HCT116 (cell line): Measurements from ENCODE around the gene TXNDC11. TPM values are rescaled to one million over a fixed set of nuclear protein-coding genes. Genes with fewer than 3 reads are reported as not detected.

Experiments
- ATAC-seq: fragments of 200-7000 bp; cut with Tn5 transposase; 2 replicates; pipeline ENCODE4 v1.9.1; 2020; ENCODE audit warnings: mild to moderate bottlenecking, moderate library complexity
- BruUV-seq: library from RNA; stranded (reverse); fragments of 400-500 nt; replicated peaks from 2 replicates; lab custom pipeline; 2021; lab: Mats Ljungman, UMichigan
- CTCF ChIA-PET: fragments of 300-600 bp; sonication (Branson Sonifier 250); formaldehyde crosslinking; loops from one replicate; lab custom pipeline; 2021; ENCODE audit warnings: antibody characterized with exemption; lab: Charles Lee
- POLR2A ChIA-PET: fragments of 300-600, 350-600 bp; sonication (Branson Sonifier 250); formaldehyde crosslinking; loops from one replicate; lab custom pipeline; 2021; ENCODE audit warnings: antibody characterized with exemption; lab: Charles Lee
- RAD21 ChIA-PET, 2 experiments: fragments of 300-600 bp; sonication (Branson Sonifier 250); formaldehyde crosslinking; loops; one replicate each; lab custom pipeline; 2023; ENCODE audit warnings: low total read pairs in 2 of 2; ENCODE audit not compliant: uncharacterized antibody in 2 of 2, unreplicated experiment in 2 of 2, low non-redundant PET in 1 of 2; lab: Charles Lee
- DNase-seq: peaks from one replicate; pipeline ENCODE4 v3.0.0-alpha.2; 2010; ENCODE audit warnings: low read depth, low spot score
- H2AFZ ChIP-seq: fragments of 200-600 bp; shearing (Covaris generic), sonication (generic); 2 replicates; pipeline ENCODE4 v1.6.1; 2017; ENCODE audit warnings: low read depth, mixed run types, mixed read lengths, antibody characterized with exemption, low read length; ENCODE audit not compliant: poor library complexity, severe bottlenecking
- H3K27ac ChIP-seq: 2 replicates; pipeline ENCODE4 v1.5.1; 2012; ENCODE audit warnings: low read depth, low read length
- H3K27me3 ChIP-seq: fragments of 200-600 bp; sonication (generic); 2 replicates; pipeline ENCODE4 v1.6.1; 2016; ENCODE audit warnings: mixed run types, low read length, mixed read lengths; ENCODE audit not compliant: insufficient read depth
- H3K36me3 ChIP-seq, 2 experiments: fragments of 200-500 bp in 1 of 2; fragments of 200-600 bp in 1 of 2; sonication (Bioruptor generic) in 1 of 2; sonication (generic) in 1 of 2; 2 replicates each; pipeline versions ENCODE4 v1.5.1 to v1.6.1; 2014 to 2016; ENCODE audit warnings: low read length in 2 of 2, inconsistent platforms in 1 of 2, mixed read lengths in 1 of 2, mixed run types in 1 of 2; ENCODE audit not compliant: insufficient read depth in 2 of 2, control insufficient read depth in 1 of 2
- H3K4me1 ChIP-seq, 2 experiments: fragments of 200-600 bp in 1 of 2; sonication (generic) in 1 of 2; 2 replicates each; pipeline versions ENCODE4 v1.5.1 to v1.6.1; 2012 to 2017; ENCODE audit warnings: low read length in 2 of 2, inconsistent platforms in 1 of 2, mild to moderate bottlenecking in 1 of 2, mixed read lengths in 1 of 2, mixed run types in 1 of 2, moderate library complexity in 1 of 2; ENCODE audit not compliant: insufficient read depth in 2 of 2, control insufficient read depth in 1 of 2
- H3K4me2 ChIP-seq: fragments of 200-600 bp; sonication (generic); 2 replicates; pipeline ENCODE4 v1.6.1; 2017; ENCODE audit warnings: mixed run types, low read length, mixed read lengths
- H3K4me3 ChIP-seq, 2 experiments: fragments of 200-600 bp in 1 of 2; sonication (generic) in 1 of 2; replicated peaks in 1 of 2; 2 replicates each; pipeline ENCODE4 v1.5.1; 2011 to 2016; ENCODE audit warnings: low read length in 2 of 2, control low read depth in 1 of 2, low read depth in 1 of 2, mild to moderate bottlenecking in 1 of 2, mixed read lengths in 1 of 2, mixed run types in 1 of 2
- H3K79me2 ChIP-seq: fragments of 200-600 bp; sonication (generic); 2 replicates; pipeline ENCODE4 v1.6.1; 2017; ENCODE audit warnings: mild to moderate bottlenecking, mixed run types, low read length, moderate library complexity, mixed read lengths; ENCODE audit not compliant: insufficient read depth
- H3K9ac ChIP-seq: fragments of 200-600 bp; sonication (generic); 2 replicates; pipeline ENCODE4 v1.6.1; 2016; ENCODE audit warnings: low read length, mixed read lengths
- H3K9me2 ChIP-seq: fragments of 200-600 bp; sonication (generic), shearing (Covaris generic); 2 replicates; pipeline ENCODE4 v1.6.1; 2017; ENCODE audit warnings: mixed run types, mild to moderate bottlenecking, moderate library complexity; ENCODE audit not compliant: insufficient read depth
- H3K9me3 ChIP-seq, 2 experiments: fragments of 200-500 bp in 1 of 2; fragments of 200-600 bp in 1 of 2; sonication (Bioruptor generic) in 1 of 2; sonication (generic) in 1 of 2; 2 replicates each; pipeline ENCODE4 v1.6.1; 2014 to 2017; ENCODE audit warnings: low read length in 2 of 2, mixed read lengths in 2 of 2, inconsistent platforms in 1 of 2, low read depth in 1 of 2, mild to moderate bottlenecking in 1 of 2, mixed run types in 1 of 2, moderate library complexity in 1 of 2; ENCODE audit not compliant: control insufficient read depth in 1 of 2, insufficient read depth in 1 of 2
- H4K20me1 ChIP-seq: fragments of 200-600 bp; sonication (generic), shearing (Covaris generic); 2 replicates; pipeline ENCODE4 v1.6.1; 2017; ENCODE audit warnings: mixed run types, mild to moderate bottlenecking, moderate library complexity; ENCODE audit not compliant: insufficient read depth
- CBX3 ChIP-seq: IDR thresholded peaks from 2 replicates; pipeline ENCODE4 v1.6.1; 2012; ENCODE audit warnings: low read depth
- EGR1 ChIP-seq: IDR thresholded peaks from 2 replicates; pipeline ENCODE4 v1.6.1; 2012; ENCODE audit warnings: low read depth
- ELF1 ChIP-seq: IDR thresholded peaks from 2 replicates; pipeline ENCODE4 v1.6.1; 2012; ENCODE audit warnings: low read depth, borderline replicate concordance
- EZH2 ChIP-seq: fragments of 200-600 bp; sonication (generic); IDR thresholded peaks from 2 replicates; pipeline ENCODE4 v1.6.1; 2017; ENCODE audit warnings: antibody characterized with exemption, mixed run types
- EZH2phosphoT487 ChIP-seq: fragments of 200-600 bp; IDR thresholded peaks from 2 replicates; pipeline ENCODE4 v1.6.1; 2018; ENCODE audit warnings: antibody characterized with exemption, borderline replicate concordance
- FOSL1 ChIP-seq: IDR thresholded peaks from 2 replicates; pipeline ENCODE4 v1.6.1; 2012; ENCODE audit warnings: low read depth
- JUND ChIP-seq: IDR thresholded peaks from 2 replicates; pipeline ENCODE4 v1.6.1; 2012
- RAD21 ChIP-seq: IDR thresholded peaks from 2 replicates; pipeline ENCODE4 v1.6.1; 2012; ENCODE audit warnings: low read depth, mild to moderate bottlenecking
- SIN3A ChIP-seq: IDR thresholded peaks from 2 replicates; pipeline ENCODE4 v1.6.1; 2012; ENCODE audit warnings: low read depth
- intact Hi-C: fragments of 100-400 bp; cut with micrococcal nuclease; formaldehyde crosslinking; loops from 2 replicates; pipeline ENCODE4 v1.10.0; 2022
- total RNA-seq: library from RNA; stranded (reverse); gene quantifications from one replicate; pipeline ENCODE4 v1.2.1, GENCODE V29; 2021; ENCODE audit not compliant: unreplicated experiment
- TF ChIP-seq, protein P1 (sequence below): IDR thresholded peaks from 2 replicates; pipeline ENCODE4 v1.6.1; 2012; ENCODE audit warnings: low read depth
- TF ChIP-seq, protein P2 (sequence below): IDR thresholded peaks from 2 replicates; pipeline ENCODE4 v1.6.1; 2011; ENCODE audit warnings: mild to moderate bottlenecking, low read length, moderate library complexity; ENCODE audit not compliant: insufficient replicate concordance; ENCODE audit errors: extremely low read depth

The TXNDC11 gene
- total RNA-seq, 1 experiment from 2014 or later = 26.8 TPM

DNA sequence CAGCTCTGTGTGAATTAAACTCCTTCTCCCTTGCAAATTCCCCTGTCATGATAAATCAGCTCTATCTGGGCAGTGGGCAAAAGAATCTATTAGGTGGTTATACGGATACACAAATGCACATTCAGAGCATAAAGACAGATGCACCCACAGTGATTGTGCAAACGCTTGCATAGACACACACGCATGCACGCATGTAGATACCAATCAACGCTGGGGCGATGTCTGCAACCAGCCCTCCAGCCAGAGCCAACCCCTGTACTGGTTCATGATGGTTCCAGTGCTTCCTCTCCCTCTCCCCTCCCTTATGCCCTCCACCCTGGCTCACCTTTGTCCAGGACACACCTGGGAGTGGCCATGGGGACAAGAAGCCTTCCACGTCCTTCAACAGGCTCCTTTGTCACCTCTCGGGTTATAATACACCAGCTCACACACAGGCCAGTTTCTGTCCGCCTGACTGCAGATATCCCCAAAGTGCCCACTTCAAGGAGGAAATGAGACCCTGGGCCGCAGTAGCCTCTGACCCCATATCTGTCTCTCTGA lies 107.5 kb downstream of the TXNDC11 start:
- DNase-seq (no peak), ATAC-seq (no peak)
- H3K27me3 ChIP-seq = no peaks in the 10 kb centered on the region
- no peaks in the 10 kb centered on the region for H3K36me3 ChIP-seq
- no peaks in the 10 kb centered on the region for H3K79me2 ChIP-seq
- no peak overlapping the region for H3K4me3 ChIP-seq
- POLR2A ChIA-PET = no interaction called here
- BruUV-seq = no TSS peak
- no peaks in the 10 kb centered on the region for H3K9me3 ChIP-seq
- intact Hi-C loops = no loop called here
- RAD21 ChIA-PET = no interaction called here
- no peak overlapping the region for H3K9ac ChIP-seq
- CTCF ChIA-PET = no interaction called here
- H2AFZ ChIP-seq = no peak overlapping the region
- peaks cover 15 to 21% of the 10 kb centered on the region in 2 experiments for H3K4me1 ChIP-seq
- no peaks in the 10 kb centered on the region for H4K20me1 ChIP-seq
- no peaks in the 10 kb centered on the region for H3K9me2 ChIP-seq
- no peak overlapping the region for H3K27ac ChIP-seq
- H3K4me2 ChIP-seq = no peak overlapping the region
- TF ChIP-seq SIN3A (no peak), FOSL1 (no peak), RAD21 (no peak), ELF1 (no peak), EZH2phosphoT487 (no peak), JUND (no peak), EZH2 (no peak), EGR1 (no peak), CBX3 (no peak)
- TF ChIP-seq, protein P1, sequence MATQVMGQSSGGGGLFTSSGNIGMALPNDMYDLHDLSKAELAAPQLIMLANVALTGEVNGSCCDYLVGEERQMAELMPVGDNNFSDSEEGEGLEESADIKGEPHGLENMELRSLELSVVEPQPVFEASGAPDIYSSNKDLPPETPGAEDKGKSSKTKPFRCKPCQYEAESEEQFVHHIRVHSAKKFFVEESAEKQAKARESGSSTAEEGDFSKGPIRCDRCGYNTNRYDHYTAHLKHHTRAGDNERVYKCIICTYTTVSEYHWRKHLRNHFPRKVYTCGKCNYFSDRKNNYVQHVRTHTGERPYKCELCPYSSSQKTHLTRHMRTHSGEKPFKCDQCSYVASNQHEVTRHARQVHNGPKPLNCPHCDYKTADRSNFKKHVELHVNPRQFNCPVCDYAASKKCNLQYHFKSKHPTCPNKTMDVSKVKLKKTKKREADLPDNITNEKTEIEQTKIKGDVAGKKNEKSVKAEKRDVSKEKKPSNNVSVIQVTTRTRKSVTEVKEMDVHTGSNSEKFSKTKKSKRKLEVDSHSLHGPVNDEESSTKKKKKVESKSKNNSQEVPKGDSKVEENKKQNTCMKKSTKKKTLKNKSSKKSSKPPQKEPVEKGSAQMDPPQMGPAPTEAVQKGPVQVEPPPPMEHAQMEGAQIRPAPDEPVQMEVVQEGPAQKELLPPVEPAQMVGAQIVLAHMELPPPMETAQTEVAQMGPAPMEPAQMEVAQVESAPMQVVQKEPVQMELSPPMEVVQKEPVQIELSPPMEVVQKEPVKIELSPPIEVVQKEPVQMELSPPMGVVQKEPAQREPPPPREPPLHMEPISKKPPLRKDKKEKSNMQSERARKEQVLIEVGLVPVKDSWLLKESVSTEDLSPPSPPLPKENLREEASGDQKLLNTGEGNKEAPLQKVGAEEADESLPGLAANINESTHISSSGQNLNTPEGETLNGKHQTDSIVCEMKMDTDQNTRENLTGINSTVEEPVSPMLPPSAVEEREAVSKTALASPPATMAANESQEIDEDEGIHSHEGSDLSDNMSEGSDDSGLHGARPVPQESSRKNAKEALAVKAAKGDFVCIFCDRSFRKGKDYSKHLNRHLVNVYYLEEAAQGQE = no peak
- TF ChIP-seq, protein P2, sequence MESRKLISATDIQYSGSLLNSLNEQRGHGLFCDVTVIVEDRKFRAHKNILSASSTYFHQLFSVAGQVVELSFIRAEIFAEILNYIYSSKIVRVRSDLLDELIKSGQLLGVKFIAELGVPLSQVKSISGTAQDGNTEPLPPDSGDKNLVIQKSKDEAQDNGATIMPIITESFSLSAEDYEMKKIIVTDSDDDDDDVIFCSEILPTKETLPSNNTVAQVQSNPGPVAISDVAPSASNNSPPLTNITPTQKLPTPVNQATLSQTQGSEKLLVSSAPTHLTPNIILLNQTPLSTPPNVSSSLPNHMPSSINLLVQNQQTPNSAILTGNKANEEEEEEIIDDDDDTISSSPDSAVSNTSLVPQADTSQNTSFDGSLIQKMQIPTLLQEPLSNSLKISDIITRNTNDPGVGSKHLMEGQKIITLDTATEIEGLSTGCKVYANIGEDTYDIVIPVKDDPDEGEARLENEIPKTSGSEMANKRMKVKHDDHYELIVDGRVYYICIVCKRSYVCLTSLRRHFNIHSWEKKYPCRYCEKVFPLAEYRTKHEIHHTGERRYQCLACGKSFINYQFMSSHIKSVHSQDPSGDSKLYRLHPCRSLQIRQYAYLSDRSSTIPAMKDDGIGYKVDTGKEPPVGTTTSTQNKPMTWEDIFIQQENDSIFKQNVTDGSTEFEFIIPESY = no peak
